GM18907 (cell line): ENCODE results near the gene ACOXL.

ENCODE experiments used
- ATAC-seq: cut with Tn5 transposase; IDR thresholded peaks from one replicate; pipeline ENCODE4 v1.9.1; 2021; ENCODE audit warnings: mild to moderate bottlenecking, moderate library complexity; ENCODE audit not compliant: unreplicated experiment

Gene ACOXL

DNA sequence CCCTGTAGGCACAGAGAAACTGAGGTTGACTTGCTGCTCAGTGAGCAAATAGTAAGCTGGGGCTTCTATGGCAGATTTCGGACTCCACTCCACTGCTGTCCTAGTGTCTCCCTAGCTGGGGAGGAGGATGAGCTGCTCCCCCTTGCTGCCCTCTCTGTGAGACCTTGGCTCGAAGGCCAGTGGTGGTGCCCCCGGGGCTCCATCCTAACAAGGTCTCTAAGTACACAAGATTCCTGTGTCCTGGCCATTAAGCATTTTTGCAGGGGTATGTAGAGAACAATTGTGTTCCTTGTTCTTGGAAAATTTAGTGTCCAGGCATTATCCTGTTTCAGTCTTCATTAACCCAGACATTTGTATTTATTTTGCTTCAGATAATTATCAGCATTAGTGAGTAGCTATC lies 367.0 kb downstream of the ACOXL start:
- ATAC-seq = no peak

DNA sequence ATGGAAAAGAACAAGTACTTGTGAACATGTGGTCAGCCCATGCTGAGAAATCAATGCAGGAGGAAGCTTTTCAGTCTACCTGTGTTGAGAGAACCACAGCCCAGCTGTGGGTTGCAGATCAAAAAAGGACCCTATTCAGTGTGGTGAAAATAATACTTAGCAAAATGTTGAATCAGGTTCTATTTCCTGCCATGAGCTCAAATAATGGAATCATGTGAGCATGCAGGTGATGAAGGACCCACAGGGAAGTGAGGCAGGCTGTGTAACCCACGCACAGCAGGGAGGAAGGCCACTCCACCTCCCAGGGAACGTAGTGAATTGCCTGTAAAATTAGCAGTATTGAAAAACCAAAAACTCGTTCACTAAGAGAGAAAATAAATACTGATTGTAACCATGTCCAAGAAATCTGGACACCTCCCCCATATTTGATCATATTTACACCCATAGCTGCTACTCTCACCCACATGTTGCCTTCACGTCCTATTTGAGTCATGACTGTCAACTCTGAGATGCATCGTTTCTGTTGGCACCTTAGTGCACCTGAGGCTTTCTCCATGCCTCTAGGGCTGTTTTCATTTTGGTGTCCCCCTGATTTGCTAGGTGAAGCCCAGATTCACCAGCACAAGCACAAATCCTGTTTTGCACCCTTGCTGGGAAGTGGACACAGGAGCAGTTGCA lies 367.9 kb downstream of the ACOXL start:
- ATAC-seq = peak; percentile 45

DNA sequence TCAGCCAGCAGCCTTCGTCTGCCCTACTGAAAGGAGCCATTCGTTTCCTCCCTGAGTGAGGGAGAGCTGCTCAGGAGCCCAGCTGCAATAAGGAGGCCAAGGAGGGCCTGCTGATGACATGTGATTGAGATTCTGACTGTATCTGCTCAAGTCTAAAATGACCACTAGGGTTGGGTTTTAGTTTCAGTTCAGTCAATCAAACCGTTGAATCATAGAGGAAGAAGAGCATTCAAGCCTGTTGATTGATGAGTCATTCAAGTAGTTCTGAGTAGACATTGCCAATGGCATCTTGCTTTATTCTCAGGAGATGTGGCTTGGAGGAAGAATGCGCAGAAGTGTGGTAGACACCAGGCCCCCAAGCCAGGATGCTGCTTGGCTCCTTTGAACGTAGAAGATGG lies 368.4 kb downstream of the ACOXL start:
- ATAC-seq = peak; percentile 90

DNA sequence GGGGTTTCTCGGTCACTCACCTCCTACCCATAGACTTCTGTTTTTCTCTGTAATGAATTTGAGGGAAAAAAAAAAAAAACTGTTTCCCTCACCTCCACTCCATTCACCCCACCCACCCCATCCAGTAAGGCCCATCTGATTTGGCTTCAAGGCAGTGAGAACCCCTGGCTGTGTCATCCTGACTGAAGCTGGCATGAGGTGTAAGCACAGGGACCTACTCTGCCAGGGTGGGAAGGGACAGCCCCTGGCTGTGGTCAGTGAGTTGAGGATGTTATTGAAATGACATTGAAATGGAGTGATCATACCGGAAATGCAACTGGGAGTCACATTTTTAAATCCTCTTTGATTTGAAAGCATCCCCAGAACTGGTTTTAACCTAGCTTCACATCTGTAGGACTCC lies 369.2 kb downstream of the ACOXL start:
- no peak for ATAC-seq

DNA sequence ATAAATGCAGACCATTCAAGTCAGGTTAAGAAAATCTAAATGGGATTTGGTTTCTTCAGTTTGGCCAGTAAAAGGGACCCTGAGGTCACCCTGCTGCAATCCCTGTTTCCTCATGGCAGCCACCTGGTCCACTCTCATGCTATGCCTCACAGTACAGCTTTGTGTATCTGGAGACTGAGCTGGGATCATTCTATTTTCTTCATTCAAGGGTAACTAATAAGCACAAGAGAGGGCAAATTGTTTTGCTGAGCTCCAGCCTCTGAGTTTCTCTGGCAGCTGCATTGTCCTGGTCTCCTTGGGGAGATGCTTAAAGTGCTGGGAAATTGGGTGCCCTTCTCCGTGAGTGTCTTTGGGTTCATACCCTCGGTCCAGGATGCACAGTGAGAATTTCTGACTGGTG lies 369.8 kb downstream of the ACOXL start:
- no peak for ATAC-seq

DNA sequence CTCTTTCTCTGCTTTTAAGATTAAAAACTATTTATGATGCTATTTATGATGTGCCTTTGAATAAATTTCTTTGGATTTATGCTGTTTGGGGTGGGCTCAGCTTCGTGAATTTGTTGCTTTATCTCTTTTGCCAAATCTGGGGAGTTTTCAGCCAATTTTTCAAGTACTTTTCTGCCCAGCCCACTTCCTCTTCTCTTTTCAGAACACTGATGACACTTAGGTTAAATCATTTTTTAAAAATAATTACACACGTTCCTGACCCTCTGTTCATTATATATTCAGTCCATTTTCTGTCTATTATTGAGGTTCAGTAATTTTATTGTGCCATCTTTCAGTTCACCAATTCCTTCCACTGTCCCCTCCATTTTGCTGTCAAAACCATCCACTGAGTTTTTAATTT lies 373.6 kb downstream of the ACOXL start:
- ATAC-seq = no peak

DNA sequence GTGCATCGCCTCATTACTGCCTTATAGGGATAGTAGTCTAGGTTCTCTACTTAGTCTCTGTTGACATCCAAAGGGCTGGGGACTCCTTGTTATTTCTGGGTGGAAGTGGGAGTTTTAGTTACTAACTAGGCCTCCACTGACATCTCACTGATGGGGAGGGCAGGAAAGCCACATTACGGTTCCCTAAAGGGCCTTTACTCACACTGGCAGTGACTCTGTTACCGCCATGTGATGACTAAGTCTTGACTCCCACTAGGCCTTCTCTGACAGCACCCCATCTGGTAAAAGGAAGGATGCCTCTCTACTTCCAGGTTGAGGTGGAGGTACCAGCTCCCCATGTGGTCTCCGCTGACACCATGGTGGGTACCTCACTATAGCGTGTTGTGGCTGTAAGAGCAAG lies 374.3 kb downstream of the ACOXL start:
- ATAC-seq = no peak

DNA sequence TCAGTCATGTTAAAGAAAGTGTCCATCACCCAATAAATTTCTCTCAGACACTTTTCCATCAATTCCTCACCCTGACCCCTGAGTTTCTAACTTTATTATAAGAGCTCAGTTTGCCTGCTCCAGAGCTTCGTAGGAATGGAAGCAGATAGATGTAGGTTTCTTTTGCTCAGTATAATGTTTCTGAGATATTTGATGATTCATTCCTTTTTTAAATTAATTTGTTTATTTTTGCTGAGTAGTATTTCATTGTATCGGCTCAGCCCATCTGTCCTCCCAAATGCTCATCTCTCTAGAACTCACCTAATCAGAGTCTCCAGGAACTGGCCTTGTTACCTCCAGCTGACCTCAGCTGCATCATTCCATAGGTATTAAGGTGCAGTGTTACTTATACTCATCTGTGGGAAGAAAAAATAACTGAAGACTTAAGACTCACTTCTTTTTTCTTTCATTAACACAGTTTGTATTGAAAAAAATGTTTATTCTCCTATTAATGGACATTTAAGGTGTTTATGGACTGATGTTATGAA lies 376.4 kb downstream of the ACOXL start:
- no peak for ATAC-seq

DNA sequence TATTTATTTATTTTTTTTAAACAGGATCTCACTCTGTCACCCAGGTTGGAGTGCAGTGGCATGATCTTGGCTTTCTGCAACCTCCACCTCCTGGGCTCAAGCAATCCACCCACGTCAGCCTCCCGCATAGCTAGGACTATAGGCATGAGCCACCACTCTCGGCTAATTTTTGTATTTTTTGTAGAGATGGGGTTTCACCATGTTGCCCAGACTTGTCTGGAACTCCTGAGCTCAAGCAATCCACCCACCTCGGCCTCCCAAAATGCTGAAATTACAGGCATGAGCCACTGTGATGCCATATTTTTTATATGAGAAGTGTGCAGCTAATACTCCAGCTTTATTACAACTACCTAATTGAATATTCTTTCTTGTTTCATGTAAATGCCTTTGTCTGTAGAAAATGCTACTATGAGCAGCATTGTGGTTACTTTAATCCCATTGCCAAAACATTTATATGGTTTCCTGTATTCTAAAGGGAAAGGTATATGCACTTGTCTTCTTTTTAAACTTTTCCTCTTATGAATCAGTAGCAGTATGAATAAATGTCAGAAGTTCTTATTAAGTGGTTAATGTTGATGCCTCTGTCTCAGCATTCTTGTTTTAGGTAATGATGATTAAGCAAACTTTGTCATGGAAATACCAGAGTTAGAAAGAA lies 378.9 kb downstream of the ACOXL start:
- no peak for ATAC-seq

DNA sequence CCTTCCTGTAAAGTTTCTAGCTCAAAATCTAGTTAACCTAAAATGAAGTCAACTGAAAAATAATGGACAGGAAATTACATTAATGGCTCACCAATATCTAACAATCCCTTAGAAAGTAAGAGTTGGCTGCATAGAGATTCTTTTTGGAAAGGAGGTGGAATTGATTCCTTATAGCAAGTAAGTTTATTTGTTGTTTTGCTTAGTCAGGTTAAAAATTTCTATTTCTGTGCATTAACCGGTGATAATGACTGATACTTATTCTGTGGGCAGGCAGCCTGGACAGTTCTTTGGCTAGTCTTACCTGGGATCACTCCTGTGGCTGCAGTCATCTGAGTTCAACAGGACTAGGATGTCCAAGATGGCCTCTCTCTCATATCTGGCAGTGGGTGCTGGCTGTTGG lies 381.5 kb downstream of the ACOXL start:
- no peak for ATAC-seq

DNA sequence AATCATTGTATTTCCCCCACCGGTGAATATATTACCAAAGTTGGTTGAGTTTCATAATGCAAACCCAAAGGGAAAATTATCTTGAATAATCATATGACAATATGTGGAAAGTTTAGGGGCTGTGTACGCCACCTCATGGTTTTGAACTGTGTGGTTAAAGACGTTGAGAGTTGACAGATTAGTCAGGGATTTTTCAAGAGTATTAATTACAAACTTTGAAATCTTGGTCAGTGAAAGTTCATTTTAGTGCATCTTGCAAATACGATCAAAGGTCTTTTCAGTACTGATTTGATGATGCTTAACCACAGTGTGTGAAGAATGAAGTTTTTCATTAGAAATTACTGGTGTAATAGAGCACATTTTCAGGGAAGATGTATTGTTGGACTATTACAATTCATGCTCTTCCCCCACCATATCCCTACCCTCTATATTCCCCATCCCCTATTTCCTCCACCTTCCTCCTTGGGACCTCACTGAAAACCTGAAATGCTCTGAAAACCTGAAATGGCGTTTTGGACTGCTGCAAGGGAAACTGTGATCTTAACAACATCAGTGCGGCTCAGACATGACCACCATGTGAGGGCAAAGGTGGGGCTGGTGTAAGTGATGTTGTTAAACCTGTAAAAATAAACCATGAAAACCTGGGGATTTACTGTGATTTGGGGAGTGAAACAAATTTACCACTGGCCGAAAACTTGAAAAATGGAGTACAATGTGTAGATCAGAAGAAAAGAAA lies 383.8 kb downstream of the ACOXL start:
- ATAC-seq = peak; percentile 34

DNA sequence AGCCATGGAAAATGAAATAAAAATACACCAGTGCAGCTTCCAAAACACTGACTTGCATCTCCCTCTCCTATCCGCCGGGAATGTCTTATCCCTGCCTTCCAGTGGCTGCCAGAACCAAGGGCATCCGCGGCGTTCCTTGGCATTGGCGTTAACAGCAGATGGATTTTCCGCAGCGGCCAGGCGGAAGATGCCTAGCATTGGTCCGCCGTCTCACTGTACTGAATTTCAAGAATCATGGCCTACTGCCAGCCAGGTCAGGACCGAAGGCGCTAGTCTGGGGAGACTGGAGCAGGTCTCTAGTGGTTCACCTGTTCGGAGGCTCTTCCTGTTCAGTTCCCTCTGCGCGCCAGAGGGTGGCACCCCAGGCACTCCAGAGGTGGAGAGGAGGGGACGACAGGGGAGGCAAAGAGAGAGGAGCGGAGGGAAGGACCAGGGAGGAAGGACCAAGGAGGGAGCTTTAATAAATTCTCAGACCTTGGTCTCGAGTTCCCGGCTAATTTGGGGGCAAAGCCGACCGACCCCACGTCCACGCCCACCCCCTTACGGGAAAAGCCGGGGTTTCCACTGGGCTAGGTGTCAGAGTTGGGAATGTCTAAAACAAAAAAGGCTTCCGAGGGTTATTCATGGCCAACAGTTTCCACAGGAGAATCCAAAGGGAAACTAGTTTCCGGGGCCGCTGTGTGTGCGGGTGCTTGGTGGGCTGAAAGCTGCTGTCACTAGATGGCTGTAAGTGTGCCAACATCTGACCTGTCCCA lies 384.6 kb downstream of the ACOXL start:
- ATAC-seq = no peak

DNA sequence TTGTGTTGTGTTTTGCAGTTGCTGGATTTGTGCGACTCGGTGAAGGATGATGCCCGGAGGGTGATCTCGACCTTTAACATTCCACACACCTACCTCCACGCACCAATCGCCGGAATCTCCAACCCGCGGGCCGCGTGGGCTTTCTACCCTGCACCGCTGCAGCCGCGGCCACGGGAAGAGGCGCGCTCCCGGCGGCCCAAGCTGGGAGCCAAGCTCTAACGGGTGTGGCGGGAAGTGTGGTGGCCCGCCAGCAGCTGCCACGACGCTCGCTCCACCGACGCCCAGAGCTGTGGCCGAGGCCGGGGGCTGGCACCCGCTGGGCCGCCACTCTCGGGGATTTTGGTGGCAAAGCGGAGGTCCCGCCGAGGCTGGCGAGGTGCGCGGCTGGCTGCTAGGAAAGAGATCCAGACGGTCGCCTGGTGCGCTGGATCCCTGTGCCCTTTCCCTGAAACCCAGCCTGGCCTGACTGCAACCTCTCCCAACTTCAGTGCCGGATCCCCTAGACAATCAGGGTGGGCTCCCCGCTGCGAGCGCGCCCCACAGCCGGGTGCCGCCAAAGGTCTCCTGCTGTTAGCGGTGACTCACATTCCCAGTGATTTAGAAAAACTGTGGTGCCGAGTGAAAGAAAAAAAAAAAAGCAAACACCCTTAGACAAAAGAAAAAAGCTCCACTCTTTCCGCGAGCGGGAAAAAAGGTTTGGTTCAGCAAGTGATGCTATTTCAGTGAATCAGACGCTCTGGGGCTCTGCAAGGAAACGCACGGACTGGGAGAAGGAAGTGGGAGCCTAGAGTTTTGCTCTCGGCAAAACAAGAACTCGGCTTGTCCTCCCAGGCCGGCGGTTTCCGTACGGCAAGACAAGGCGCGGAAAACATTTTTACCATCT lies 385.5 kb downstream of the ACOXL start:
- ATAC-seq = no peak

DNA sequence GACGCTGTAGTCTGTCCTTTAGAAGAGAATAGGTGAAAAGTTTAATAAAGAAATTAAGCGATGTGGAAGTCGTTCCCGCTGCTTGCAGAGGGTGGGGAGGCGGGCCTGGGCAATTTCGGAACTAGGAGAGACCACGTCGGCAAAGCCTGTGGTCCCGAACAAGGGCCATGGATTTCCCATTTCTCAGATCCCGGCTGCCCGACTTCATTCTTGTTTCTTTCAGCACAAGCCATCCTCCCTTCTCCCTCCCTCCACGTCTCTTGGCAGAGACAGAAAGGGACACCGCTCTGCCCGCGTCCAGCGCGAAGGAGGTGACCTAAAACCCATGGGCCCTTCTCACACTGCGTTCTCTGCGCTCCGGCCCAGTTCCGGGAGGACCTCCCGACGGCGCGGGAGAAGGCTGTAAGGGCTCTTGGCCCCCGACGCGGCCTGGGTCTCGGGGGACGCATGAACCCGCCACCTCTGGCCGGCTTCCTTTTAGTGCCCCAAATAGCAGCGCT lies 386.2 kb downstream of the ACOXL start:
- no peak for ATAC-seq

DNA sequence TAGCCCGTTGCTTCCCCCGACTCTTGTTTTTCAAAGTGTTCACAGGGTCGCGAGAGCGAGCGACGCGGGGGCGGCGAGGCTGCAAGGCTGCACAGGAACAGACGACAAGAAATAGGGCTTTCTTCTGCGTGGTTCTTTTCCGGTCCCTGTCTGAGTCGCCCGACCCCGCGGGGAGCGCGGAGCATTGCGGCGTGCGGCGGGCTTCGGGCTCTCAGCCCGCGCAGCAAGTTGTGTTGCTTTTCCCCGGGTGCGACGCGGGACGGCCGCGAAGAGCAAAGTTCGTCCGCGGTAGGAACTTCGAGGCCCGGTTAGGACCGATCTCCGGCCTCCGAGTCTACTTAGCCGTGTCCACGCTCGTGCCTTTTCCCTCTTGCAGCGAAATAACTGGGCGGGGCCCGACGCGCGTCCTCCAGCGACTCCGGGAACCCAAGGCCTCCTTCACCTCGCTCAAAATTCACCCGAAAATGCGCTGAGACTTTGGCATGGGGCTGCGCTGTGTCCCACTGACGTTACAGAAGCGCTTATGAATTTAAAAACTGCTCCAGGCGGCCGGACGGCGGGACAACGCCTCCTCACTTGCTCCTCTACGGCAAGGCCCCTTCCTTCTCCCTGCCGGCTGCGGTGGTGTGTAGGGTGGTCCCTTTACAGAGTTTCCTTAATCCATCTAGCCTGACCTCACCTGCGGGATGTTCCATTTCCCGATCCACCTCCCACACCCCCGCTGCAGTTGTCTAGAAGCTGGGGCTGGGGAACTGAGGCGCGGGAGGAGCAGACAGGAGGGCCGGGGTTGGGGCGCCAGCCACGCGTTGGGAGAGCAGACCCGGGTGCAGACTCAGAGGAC lies 386.8 kb downstream of the ACOXL start:
- no peak for ATAC-seq

DNA sequence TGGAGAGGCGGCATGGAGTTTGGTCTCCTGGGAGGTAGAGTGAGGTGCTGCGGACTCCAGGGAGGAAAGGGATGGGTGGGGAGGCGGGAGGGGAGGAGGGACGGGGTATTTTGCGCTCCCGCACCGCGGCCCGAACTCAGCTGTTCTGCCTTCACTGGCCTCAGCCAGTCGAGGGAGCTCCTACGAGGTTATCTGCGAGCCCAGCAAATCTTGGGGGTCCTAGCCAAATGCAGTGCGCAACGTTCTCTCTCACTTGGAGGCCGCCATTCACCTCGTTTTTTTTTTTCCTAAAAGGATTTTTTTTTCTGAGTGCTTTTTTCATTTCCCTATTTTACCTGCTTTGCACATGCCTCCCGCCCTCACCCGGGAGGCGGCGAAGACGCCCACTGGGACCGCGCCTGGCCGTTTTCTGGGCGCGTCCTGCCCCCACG lies 387.5 kb downstream of the ACOXL start:
- no peak for ATAC-seq

DNA sequence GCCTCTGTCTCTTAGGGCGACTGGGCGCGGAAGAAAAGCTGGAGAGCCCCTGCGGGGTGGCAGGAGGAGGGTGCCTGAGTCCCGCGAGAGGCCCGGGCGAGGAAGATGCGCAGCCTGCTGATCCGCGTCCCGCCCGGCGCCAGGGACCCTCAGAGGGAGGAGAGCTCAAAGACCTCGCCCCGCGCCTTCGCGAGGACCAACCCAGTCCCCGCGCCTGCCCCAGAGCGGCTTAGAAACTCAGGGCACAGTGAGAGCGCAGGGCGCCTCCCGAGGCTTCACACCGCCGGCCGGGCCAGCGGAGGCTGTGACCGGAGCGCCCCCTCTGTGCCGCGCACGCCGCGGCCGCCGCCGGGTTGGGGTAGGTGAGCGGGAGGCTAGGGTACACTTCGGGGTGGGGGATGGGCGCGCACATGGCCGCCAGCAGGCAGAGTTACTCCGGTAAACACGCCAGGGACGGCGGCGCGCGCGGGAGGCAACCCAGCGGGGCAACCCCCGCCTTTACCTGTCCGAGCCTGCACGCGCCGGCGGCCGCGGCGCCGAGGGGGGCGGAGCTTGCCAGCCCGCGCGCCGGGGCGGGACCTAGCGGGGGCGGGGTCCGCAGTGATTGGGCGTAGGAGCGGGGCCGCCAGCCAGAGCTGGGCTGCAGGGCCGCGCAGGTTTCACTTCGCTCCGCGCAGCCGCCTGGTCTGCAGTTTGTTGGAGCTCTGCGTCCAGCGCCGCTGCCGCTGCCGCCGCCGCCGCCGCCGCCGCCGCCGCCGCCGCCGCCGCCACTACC lies 388.1 kb downstream of the ACOXL start, which contains the start of gene BCL2L11:
TSS of gene BCL2L11 (plus strand) at position 662 of the 775 bp plus-strand sequence. CDS start 2,832 bp downstream, outside the sequence.
- ATAC-seq = peak; percentile 63
